Measurements from ENCODE around the gene ALLC. TPM values are rescaled to one million over a fixed set of nuclear protein-coding genes. Genes with fewer than 3 reads are reported as not detected.

The ALLC gene
- total and polyA plus RNA-seq, 2 experiments from 2014 or later: not detected

GRCh38 chr2:3675687-3676086, 17.7 kb downstream of the ALLC start:
- no peaks in the 10 kb centered on the region for H3K79me2 ChIP-seq (replicated peaks; ENCODE audit: insufficient read depth)
- H3K27ac ChIP-seq (ENCODE audit: low read depth): no peak overlapping the region
- H3K4me1 ChIP-seq (ENCODE audit: insufficient read depth): no peaks in the 10 kb centered on the region
- no peaks in the 10 kb centered on the region for H3F3A ChIP-seq (replicated peaks; ENCODE audit: low read depth)
- peaks cover 8% of the 10 kb centered on the region for H3K27me3 Mint-ChIP-seq (ENCODE audit: insufficient read depth, low read depth, poor library complexity)
- TF ChIP-seq CTCF (conservative IDR thresholded peaks at IDR 0.05; ENCODE audit: low read depth in 2 of 2): no peak
- no peak for TF ChIP-seq JUNB (IDR thresholded peaks at IDR 0.05; ENCODE audit: unreplicated experiment)
- no peak for TF ChIP-seq ETS1 (IDR thresholded peaks at IDR 0.05)
- no peak for TF ChIP-seq EZH2 (IDR thresholded peaks at IDR 0.05; ENCODE audit: low read depth, unreplicated experiment)
- no peak for TF ChIP-seq CREB1 (CRISPR knock-in tag; IDR thresholded peaks at IDR 0.05; ENCODE audit: low read depth)
- H3K4me3 ChIP-seq: no peak overlapping the region
- no peak overlapping the region for H2AFZ ChIP-seq
- no peaks in the 10 kb centered on the region for H3K36me3 ChIP-seq (ENCODE audit: insufficient read depth)
- H3K36me3 Mint-ChIP-seq (ENCODE audit: low read depth): 0 out of 3 replicates have a peak, but pooled peaks cover 4% of the 10 kb centered on the region
- no peaks in the 10 kb centered on the region for H3K27me3 ChIP-seq (ENCODE audit: insufficient read depth)
- no peaks in the 10 kb centered on the region for H4K20me1 ChIP-seq (replicated peaks; ENCODE audit: insufficient read depth)
- H3K9me3 Mint-ChIP-seq: peaks cover 72% of the 10 kb centered on the region
- H3K4me2 ChIP-seq: no peak overlapping the region
- H3K9me2 ChIP-seq (ENCODE audit: insufficient read depth): no peaks in the 10 kb centered on the region; the same call in 1 of the 2 replicates
- H3K27ac Mint-ChIP-seq: no peak overlapping the region
- H3K4me3 Mint-ChIP-seq: no peak overlapping the region
- DNase-seq (ENCODE audit: low spot score) (no peak), ATAC-seq (no peak)
- no peaks in the 10 kb centered on the region for H3K4me1 Mint-ChIP-seq

- Histone ChIP-seq H3K27ac (ENCODE audit: low read depth) (no peak overlapping the region), H3K27me3 (ENCODE audit: insufficient read depth) (no peaks in the 10 kb centered on the region), H2AFZ (no peak overlapping the region), H3K36me3 (ENCODE audit: insufficient read depth) (no peaks in the 10 kb centered on the region), H3K79me2 (replicated peaks; ENCODE audit: insufficient read depth) (no peaks in the 10 kb centered on the region), H3K4me2 (no peak overlapping the region), H4K20me1 (replicated peaks; ENCODE audit: insufficient read depth) (no peaks in the 10 kb centered on the region), H3F3A (replicated peaks; ENCODE audit: low read depth) (no peaks in the 10 kb centered on the region), H3K4me3 (no peak overlapping the region), H3K4me1 (ENCODE audit: insufficient read depth) (no peaks in the 10 kb centered on the region), H3K9me2 (ENCODE audit: insufficient read depth) (no peaks in the 10 kb centered on the region; the same call in 1 of the 2 replicates)
- Mint-ChIP-seq H3K36me3 (ENCODE audit: low read depth) (0 out of 3 replicates have a peak, but pooled peaks cover 4% of the 10 kb centered on the region), H3K9me3 (peaks cover 68% of the 10 kb centered on the region), H3K27me3 (ENCODE audit: insufficient read depth, low read depth, poor library complexity) (peaks cover 8% of the 10 kb centered on the region), H3K27ac (no peak overlapping the region), H3K4me1 (no peaks in the 10 kb centered on the region), H3K4me3 (no peak overlapping the region)
- ATAC-seq: no peak
- DNase-seq (ENCODE audit: low spot score): no peak
- no peak for TF ChIP-seq POLR2AphosphoS5 (IDR thresholded peaks at IDR 0.05; ENCODE audit: low read depth)
- no peak for TF ChIP-seq JUNB (IDR thresholded peaks at IDR 0.05; ENCODE audit: unreplicated experiment)
- no peak for TF ChIP-seq EZH2 (IDR thresholded peaks at IDR 0.05; ENCODE audit: low read depth, unreplicated experiment)
- no peak for TF ChIP-seq REST (IDR thresholded peaks at IDR 0.05; ENCODE audit: unreplicated experiment)
- no peak for TF ChIP-seq ETS1 (IDR thresholded peaks at IDR 0.05)
- TF ChIP-seq STAT1 (IDR thresholded peaks at IDR 0.05; ENCODE audit: unreplicated experiment): no peak
- no peak for TF ChIP-seq ZNF331 (CRISPR knock-in tag; IDR thresholded peaks at IDR 0.05; ENCODE audit: low read depth)
- no peak for TF ChIP-seq NANOG (IDR thresholded peaks at IDR 0.05; ENCODE audit: borderline replicate concordance)
- no peak for TF ChIP-seq ZNF114 (CRISPR knock-in tag; IDR thresholded peaks at IDR 0.05)
- TF ChIP-seq EZH2phosphoT487 (IDR thresholded peaks at IDR 0.05; ENCODE audit: unreplicated experiment): no peak
- TF ChIP-seq CREB1 (CRISPR knock-in tag; IDR thresholded peaks at IDR 0.05; ENCODE audit: low read depth): no peak
Measured at GRCh38 chr2:3677436-3677835, 19.4 kb downstream of the ALLC start.

Measured in GM23338 (cell line).